GM19025 (cell line): ENCODE results near the gene KRTAP10-7.
"Not testable (repeated sequence)": the region's sequence is repeated elsewhere in the genome, so short reads cannot be mapped to it uniquely, and the experiment has no call there.

ENCODE experiments used
- ATAC-seq: cut with Tn5 transposase; IDR thresholded peaks from one replicate; pipeline ENCODE4 v1.9.1; 2021; ENCODE audit warnings: mild to moderate bottlenecking, low read depth, moderate library complexity; ENCODE audit not compliant: unreplicated experiment

The KRTAP10-7 gene

DNA sequence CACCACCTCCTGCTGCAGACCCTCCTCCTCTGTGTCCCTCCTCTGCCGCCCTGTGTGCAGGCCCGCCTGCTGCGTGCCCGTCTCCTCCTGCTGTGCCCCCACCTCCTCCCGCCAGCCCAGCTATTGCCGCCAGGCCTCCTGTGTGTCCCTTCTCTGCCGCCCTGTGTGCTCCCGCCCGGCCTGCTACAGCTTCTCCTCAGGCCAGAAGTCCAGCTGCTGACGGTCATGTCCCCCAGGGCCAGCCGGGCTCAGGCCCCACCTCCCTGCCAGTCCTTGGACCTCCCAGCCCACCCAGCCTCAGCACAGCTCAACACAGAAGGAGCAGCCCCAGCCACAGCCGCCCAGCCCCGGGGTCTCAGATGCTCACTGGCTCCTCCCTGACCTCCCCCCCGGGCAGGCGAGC, 27.4 kb downstream of the KRTAP10-7 start:
- not testable (repeated sequence) for ATAC-seq

DNA sequence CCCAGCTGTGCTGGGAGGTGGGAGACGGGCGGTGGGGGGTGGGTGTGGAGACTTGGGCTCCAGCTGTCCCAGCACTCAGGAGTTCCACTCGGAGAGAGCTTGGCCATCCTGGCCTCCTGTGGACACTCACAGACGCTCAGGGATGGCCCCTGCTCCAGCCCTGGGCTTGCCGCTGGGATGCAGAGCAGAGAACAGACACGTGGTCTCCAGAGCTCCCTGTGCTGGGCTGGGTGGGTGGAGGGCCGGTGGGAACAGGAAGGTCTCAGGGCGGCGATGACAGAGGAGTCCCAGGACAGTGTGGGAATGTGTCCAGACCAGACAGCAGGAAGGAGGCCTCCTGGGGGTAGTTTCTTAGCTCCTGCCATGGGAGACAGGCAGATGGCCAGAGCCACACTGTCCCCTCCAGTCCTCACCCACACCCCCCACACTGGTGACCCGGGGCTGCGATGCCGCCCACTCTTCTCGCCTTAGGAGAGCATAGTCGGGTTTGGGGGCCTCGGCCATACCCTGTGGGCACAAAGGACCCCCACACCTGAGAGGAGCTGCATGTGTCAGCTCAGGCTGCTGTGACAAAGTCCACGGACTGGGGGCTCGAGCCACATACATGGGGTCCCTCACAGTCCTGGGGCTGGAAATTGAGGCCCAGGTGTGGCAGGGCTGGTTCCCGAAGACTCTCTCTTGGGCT, 28.5 kb downstream of the KRTAP10-7 start:
- ATAC-seq: no peak

DNA sequence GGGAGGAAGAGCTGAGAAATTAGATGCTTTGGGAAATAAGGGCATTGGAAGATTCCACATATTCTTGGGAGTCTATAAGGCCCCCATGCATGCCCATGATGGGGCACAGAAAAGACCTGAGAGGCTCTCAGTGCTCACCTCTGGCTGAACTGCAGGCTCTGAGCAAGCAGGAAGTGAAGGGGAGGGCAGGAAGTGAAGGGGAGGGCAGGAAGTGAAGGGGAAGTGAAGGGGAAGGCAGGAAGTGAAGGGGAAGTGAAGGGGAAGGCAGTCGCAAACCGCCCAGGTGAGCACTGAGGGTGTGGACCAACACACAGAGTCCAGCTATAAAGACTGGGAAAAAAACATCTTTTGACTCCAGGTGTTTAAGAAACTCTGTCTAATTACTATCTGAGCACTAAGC, 30.0 kb downstream of the KRTAP10-7 start:
- no peak for ATAC-seq

DNA sequence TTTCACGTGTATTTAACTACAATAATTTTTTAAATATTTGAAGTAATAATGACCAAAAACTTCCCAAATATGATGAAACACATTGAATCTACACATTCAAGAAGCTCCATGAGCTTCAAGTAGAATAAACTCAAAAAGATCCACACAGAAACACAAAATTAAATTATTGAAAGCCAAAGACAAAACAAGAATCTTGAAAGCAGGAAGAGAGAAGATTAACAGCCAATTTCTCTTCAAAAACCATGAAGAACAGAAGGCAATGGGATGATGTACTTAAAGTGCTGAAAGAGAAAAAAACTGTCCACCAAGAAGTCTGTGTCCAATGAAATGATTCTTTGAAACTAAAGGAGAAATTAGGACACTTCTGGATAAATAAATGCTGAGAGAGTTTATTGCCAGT, 31.7 kb downstream of the KRTAP10-7 start:
- no peak for ATAC-seq

DNA sequence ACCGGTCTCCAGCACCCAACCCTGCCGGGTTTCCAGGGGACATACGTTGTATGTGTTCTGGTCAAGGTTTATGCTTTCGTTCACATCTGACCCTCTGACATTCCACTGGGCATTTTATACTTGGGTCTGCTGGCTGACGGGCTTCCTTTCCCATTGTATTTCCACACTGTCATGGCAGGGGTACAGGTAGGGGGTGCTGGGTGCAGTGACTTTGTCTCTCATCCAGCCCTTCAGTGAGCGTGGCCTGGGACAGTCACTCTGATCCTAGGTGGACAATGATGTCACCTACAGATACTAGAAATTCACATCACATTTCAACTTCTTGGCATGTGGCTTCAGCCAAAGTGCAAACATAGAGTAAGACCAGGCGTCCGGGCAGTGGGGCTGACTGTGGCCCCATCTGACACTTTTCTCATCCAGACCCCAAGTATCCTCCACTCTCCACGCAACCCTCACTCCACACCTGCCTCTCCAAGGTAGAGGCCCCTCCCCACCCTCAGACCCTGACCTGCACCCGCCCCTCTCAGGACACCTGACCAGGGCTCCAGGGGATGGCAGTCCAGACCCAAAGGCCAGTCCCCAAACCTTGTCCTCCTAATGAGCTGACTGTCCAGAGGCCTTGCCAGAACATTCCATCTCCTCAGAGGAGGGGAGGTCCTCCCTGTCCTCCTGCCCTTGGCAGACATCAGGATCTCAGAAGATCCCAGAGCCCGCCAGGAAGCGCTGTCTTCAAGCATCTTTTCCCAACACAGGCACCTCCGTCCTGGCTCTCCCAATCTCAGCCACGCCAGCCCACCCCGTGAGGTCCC, 36.0 kb downstream of the KRTAP10-7 start:
- ATAC-seq: no peak

DNA sequence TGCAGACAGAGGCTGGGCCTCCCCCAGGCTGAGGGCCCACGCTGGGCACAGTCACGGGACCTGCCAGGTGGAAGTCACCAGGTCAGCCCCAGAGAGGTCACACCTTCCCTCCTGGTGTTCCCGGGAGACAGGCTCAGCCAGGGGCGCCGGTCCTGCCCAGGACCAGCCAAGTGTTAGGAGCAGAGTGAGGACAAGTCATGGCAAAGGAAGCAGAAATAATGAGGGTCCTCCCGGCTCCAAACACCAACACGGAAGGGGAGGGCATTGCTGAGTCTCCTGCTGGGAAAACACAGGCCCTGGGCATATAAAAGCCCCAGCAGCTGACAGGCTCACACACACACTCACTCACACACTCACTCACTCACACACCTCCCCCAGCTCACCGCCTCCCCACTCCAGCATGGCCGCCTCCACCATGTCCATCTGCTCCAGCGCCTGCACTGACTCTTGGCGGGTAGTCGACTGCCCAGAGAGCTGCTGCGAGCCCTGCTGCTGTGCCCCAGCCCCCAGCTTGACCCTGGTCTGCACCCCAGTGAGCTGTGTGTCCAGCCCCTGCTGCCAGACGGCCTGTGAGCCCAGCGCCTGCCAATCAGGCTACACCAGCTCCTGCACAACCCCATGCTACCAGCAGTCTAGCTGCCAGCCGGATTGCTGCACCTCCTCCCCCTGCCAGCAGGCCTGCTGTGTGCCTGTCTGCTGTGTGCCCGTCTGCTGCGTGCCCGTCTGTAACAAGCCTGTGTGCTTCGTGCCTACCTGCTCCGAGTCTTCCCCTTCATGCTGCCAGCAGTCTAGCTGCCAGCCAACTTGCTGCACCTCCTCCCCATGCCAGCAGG, 36.8 kb downstream of the KRTAP10-7 start, which contains the start of gene KRTAP10-10:
TSS of gene KRTAP10-10 (plus strand) at position 339 of the 833 bp plus-strand sequence. CDS start at position 401, 62 bp downstream.
- ATAC-seq: no peak

DNA sequence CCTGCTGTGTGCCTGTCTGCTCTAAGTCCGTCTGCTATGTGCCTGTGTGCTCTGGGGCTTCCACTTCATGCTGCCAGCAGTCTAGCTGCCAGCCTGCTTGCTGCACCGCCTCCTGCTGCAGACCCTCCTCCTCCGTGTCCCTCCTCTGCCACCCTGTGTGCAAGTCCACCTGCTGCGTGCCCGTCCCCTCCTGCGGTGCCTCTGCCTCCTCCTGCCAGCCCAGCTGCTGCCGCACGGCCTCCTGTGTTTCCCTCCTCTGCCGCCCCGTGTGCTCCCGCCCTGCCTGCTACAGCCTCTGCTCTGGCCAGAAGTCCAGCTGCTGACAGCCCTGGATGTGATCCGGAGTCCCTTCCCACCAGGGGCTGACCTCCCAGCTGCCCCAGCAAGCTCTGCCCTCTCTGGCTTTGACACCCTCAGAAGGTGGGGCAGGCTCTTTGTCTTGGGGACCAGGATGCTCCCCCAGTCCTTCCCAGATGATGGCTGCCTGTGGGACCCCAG, 37.5 kb downstream of the KRTAP10-7 start:
- not testable (repeated sequence) for ATAC-seq

DNA sequence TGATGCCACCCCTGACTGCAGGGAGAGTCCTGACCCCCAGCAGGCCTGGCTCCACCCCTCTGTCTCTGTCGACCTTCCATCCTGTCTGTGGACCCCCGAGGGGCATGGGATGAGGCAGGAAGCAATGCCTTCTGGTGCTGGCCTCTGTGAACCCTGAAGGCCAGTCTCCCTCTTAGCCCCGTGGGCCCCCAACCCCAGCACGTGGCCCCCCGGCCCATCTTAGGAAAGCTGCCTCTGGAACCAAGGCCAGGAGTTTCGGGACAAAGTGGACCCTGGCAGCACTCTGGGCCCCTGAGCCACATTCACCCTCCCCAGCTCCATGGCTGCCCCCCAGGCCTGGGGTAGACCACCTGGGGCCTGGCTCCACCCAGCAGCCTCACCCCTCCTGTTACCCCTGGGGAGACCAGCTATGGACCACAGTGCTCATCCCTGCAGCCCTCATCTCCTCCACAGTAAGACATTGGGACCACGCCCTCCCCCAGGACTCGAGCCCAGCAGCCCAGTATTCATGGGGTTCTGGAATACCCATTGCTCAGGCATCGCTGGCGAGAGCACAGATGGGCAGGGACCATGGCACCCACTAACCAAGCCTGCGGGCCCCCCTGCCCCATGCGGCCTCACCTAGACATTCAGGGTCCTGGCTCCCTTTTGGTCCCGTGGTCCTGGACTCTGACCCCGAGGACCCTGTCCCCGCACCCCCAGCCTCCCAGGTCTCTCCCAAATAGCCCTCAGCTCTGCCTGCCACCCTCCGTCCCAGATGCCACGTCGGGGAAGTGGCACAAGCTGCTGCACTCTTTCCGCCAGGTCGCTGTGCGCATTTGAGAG, 38.3 kb downstream of the KRTAP10-7 start:
- ATAC-seq: not testable (repeated sequence)

DNA sequence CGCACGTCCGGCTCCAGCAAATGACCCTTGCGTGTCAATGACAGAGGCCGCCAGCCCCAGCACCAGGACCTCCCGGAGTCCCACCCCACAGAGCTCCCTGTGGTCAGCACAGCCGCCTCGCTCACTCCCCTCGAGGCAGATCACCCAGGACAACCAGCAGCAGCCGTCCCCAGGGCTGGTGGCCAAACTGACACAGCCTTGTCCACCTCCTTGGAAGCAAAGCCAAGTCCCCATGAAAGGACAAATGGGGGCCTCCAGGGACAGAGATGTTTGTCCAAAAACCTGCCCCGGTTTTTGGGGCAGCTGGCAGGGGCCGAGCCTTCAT, 38.9 kb downstream of the KRTAP10-7 start:
- no peak for ATAC-seq

DNA sequence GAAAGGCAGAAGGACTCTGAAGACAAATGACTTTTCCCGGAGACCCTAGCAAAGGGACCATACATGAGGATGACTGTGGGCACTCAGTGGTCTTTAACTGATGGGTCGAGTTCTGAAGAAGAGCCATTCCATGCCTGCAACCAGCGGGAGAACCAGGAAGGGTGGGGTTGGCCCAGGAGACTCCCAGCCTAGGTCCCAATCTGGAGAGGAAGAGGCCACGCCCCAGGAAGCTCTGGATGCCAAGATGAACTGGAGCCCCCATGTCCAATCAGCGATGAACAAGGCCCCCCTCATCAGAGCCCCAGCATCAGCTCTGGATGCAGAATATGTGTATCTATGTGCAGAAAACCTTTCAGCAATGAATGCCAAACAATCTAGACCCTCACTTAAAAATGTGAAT, 40.4 kb downstream of the KRTAP10-7 start:
- no peak for ATAC-seq

DNA sequence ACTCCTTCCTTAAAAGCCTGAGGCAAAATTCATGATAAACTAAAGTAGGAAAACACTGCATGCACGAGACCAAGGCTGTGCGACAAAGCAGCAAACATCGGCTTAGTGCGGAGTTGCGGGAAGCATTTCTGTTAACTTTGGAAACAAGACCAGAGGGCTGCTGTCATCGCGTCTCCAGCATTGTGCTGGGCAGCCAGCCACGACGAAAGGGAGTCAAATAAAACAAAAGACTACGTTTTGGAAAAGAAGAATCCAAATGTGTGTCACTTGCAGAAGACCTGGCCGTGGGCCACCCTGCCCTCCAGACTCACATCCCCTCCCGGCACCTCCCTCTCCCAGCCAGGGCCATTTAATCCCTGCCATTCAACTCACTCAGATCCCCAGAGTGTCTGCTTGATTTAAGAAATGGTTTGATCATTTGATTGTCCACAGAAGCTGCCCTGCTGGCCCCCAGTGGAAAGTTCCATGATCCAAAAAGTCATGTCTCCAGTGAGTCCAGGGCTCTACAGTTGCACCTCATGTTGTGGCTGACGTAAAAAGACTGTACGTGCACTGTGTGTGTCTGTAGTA, 43.4 kb downstream of the KRTAP10-7 start:
- no peak for ATAC-seq

DNA sequence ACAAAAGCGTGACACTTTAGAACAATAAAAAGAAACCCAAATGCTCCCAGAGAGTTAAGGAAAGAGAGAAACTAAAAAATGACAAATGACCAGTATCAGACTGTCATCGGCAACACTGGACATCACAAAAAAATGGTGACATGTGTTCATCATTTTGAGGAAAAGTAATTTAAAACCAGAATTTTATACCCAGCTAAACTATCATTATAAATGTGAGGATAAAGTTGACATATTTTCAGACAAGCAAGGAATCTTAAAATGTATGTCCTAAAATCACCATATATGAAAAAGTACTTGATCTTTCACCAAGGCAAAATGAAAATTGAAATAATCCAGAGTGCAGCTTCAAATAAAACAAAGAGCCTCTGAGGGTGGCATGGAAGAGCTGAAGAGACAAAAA, 44.5 kb downstream of the KRTAP10-7 start:
- no peak for ATAC-seq

DNA sequence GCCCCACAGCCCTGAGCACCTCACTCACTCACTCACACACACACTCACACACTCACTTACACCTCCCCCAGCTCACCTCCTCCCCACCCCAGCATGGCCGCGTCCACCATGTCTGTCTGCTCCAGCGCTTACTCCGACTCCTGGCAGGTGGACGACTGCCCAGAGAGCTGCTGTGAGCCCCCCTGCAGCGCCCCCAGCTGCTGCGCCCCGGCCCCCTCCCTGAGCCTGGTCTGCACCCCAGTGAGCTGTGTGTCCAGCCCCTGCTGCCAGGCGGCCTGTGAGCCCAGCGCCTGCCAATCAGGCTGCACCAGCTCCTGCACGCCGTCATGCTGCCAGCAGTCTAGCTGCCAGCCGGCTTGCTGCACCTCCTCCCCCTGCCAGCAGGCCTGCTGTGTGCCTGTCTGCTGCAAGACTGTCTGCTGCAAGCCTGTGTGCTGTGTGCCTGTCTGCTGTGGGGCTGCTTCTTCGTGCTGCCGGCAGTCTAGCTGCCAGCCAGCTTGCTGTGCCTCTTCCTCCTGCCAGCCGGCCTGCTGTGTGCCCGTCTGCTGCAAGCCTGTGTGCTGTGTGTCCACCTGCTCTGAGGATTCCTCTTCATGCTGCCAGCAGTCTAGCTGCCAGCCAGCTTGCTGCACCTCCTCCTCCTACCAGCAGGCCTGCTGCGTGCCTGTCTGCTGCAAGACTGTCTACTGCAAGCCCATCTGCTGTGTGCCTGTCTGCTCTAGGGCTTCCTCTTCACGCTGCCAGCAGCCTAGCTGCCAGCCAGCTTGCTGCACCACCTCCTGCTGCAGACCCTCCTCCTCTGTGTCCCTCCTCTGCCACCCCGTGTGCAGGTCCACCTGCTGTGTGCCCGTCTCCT, 46.2 kb downstream of the KRTAP10-7 start, which contains the start of gene KRTAP10-11:
TSS of gene KRTAP10-11 (plus strand) at position 49 of the 856 bp plus-strand sequence. CDS start at position 94, 45 bp downstream.
- not testable (repeated sequence) for ATAC-seq

DNA sequence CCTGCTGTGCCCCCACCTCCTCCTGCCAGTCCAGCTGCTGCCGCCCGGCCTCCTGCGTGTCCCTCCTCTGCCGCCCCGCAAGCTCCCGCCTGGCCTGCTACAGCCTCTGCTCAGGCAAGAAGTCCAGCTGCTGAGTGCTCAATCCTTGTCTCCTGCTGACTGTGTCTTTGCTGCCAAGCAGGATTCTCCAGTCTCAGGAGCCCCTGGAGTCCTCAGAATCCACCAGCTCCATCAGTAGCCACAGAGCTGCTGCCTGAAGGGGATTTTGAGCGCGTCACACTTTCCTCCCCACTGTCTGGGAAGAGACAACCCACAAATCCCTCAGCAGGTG, 46.8 kb downstream of the KRTAP10-7 start:
- ATAC-seq: no peak

DNA sequence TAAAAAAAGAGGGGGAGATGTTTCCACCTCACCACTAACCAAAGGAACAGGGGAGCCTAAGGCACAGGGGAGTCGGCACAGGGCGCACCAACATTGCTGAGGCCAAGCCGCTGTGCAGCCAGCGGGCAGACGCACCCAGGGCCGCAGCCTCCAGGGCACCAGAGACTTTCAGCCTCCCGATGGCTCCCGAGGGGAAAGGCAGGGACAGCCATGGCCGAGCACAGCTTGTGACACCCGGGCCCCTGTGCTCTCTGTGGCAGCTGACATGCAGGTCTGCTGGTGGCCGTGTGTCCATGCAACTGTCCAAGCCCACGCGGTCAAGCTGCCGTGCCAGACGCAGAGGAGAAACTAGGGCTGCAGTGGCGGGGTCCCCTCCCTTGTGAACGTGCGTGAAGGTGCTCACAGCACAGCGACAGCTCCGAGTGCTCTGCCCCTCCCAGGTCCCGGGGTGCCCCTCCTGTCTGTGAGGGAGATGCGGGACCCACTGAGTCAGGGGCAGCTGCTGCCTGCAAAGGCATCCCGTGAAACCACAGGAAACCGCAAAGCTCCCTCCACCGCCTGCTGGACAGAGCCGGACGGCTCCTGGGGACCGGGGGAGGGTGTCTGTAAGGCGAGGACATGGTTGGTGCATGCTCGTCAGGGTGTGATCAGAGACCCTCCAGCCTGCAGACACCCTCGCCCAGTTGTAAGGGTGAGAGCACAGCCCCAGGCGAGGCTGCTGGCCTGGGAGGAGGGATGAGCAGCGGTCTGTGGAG, 48.3 kb downstream of the KRTAP10-7 start:
- ATAC-seq: no peak

DNA sequence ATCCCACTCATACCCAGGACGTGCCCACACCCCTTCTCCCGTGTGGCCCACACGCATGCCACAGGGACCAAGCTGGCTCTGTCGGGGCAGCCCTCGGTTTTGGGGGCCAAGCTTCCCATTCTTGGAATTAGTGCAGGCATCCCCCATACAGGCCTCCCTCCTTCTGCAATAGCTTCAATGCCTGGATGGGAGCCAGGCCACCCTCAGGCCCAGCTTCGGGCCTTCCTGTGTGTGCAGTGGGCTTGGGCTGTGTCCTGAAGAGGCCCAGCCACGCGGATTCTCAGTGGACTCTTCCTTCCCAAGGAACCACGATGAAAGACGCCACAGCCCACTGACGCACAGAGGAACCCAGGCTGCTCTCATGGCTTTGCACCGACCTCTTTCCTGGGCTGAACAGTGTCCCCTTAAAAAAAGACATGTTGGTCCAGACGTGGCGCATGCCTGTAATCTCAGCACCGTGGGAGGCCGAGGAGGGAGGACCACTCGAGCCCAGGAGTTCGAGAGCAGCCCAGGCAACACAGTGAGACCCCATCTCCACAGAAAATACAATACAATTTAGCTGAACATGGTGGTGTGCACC, 49.2 kb downstream of the KRTAP10-7 start:
- no peak for ATAC-seq

DNA sequence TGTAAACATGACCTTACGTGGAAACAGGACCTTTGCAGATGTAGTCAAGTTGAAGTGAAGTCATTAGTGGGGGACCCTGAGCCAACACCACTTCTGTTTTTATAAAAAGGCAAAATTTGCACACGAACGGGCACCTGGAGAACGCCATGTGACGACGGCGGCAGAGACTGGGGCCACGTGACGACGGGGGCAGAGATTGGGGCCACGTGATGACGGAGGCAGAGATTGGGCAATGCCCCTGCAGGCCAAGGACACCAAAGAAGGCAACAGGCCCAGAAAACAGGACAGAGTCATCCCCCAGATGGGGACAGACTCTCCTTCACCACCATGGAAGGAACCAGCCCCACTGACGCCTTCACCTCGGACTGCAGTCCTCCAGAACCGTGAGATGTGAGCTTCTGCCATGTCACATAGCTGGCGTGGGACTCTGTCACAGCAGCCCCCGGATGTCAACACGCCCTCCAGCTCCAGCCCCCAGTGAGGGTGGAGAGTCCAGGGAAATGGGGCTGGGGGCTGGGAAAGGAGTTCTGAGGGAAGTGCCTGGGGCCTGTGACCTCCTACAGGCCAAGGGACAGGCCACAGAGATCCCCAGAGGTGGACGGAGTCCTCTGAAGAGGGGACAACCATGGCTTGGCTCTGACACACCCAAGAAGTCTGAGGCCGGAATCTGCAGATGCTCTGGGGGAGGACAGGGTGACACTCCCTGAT, 50.0 kb downstream of the KRTAP10-7 start:
- no peak for ATAC-seq
